GM21737 (cell line): Measurements from ENCODE around the gene TAF8.

Source experiments
- ATAC-seq: cut with Tn5 transposase; IDR thresholded peaks from one replicate; pipeline ENCODE4 v1.9.1; 2021; ENCODE audit warnings: mild to moderate bottlenecking, moderate library complexity; ENCODE audit not compliant: unreplicated experiment

Gene TAF8

GRCh38 chr6:42120895-42121865, 70.9 kb downstream of the TAF8 start:
- no peak for ATAC-seq

GRCh38 chr6:42123379-42124103, 73.2 kb downstream of the TAF8 start:
- ATAC-seq = no peak

- no peak for ATAC-seq
Measured at GRCh38 chr6:42124223-42124836, 74.0 kb downstream of the TAF8 start.

- ATAC-seq = no peak
Measured at GRCh38 chr6:42125231-42125630, 74.9 kb downstream of the TAF8 start.

GRCh38 chr6:42125663-42126062, 75.3 kb downstream of the TAF8 start:
- no peak for ATAC-seq

GRCh38 chr6:42128460-42129359, 78.4 kb downstream of the TAF8 start:
- ATAC-seq = no peak

- no peak for ATAC-seq
Measured at GRCh38 chr6:42129360-42129676, 79.0 kb downstream of the TAF8 start.

GRCh38 chr6:42131531-42131930, 81.2 kb downstream of the TAF8 start:
- ATAC-seq = no peak

GRCh38 chr6:42133926-42134325, 83.6 kb downstream of the TAF8 start:
- no peak for ATAC-seq

GRCh38 chr6:42135161-42135560, 84.8 kb downstream of the TAF8 start:
- ATAC-seq = no peak

GRCh38 chr6:42135722-42136121, 85.4 kb downstream of the TAF8 start:
- no peak for ATAC-seq

GRCh38 chr6:42136508-42137193, 86.3 kb downstream of the TAF8 start:
- no peak for ATAC-seq
